ENCODE results near the gene INPP5F. TPM values are rescaled to one million over a fixed set of nuclear protein-coding genes. Genes with fewer than 3 reads are reported as not detected.

INPP5F gene
- total and polyA plus RNA-seq, 4 donors, result 5.6 to 22.9 (median 10.1) TPM

DNA sequence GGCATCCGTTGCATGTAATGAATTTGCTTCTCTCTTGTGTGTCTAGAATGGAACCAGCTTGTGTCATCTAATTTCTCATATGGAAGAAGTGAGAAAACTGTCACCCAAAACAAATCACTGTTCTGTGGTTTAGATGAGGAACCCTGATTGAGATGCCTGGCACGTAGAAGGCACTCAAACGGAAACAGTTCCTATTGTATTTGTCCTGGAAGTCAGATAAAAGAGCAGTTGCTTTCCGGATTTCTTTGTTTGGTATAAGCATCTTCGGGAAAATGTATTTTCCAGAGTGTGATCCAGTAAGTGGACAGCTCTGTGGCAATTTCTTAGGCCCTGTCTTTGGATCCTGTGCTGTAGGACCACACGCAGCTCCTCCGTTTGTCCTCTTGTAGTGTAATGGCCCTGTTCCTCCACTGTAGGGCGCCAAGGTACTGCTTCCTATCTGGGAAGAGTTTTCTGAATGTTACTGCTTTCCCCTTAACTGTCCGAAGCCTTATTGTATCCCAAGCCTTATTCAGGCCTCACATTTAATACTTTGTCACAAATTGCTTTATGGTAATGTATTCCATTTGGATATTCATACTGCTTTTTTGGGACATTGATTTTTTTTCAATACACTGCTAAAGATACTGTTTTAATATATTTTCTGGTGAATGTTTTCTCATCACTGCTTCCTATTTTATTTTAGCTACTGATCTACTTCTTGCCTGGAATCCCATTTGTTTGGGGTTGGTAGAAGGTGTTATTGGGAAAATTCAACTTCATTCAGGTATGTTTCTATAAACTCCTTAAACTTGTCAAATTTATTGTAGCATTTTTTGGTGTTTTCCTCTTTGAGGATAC, 24.8 kb downstream of the INPP5F start:
- Histone ChIP-seq H3K27ac (ENCODE audit: low read depth in 1 of 2, low read length in 1 of 2) (no peak overlapping the region), H3K36me3 (ENCODE audit: control insufficient read depth in 4 of 4, insufficient read depth in 4 of 4, low read length in 4 of 4) (peaks cover 0 to 2% (median 0%) of the 10 kb centered on the region in 4 donors), H3K9ac (ENCODE audit: insufficient read depth in 1 of 2, low read length in 2 of 2) (no peak overlapping the region), H3K4me3 (no peak overlapping the region), H3K27me3 (ENCODE audit: control insufficient read depth in 3 of 3, insufficient read depth in 3 of 3, low read length in 2 of 3) (no peaks in the 10 kb centered on the region), H3K4me1 (ENCODE audit: control insufficient read depth in 5 of 5, insufficient read depth in 5 of 5, low read length in 5 of 5) (peaks cover 0 to 4% (median 0%) of the 10 kb centered on the region in 5 donors), H3K9me3 (ENCODE audit: control insufficient read depth in 4 of 4, insufficient read depth in 3 of 4, low read length in 3 of 4) (peaks cover 0 to 2% (median 0%) of the 10 kb centered on the region in 4 donors)
- peak; percentile 84 to 90 (median 89) for DNase-seq
- TF ChIP-seq, protein P1, sequence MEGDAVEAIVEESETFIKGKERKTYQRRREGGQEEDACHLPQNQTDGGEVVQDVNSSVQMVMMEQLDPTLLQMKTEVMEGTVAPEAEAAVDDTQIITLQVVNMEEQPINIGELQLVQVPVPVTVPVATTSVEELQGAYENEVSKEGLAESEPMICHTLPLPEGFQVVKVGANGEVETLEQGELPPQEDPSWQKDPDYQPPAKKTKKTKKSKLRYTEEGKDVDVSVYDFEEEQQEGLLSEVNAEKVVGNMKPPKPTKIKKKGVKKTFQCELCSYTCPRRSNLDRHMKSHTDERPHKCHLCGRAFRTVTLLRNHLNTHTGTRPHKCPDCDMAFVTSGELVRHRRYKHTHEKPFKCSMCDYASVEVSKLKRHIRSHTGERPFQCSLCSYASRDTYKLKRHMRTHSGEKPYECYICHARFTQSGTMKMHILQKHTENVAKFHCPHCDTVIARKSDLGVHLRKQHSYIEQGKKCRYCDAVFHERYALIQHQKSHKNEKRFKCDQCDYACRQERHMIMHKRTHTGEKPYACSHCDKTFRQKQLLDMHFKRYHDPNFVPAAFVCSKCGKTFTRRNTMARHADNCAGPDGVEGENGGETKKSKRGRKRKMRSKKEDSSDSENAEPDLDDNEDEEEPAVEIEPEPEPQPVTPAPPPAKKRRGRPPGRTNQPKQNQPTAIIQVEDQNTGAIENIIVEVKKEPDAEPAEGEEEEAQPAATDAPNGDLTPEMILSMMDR (IDR thresholded peaks at IDR 0.05; ENCODE audit: control extremely low read depth, extremely low read depth), result peak; percentile 88
- 23% methylated on average over 9 of the region's 9 CpGs for WGBS, 2 donors
- ATAC-seq (ENCODE audit: insufficient read depth, low FRiP score), result peak; percentile 94

DNA sequence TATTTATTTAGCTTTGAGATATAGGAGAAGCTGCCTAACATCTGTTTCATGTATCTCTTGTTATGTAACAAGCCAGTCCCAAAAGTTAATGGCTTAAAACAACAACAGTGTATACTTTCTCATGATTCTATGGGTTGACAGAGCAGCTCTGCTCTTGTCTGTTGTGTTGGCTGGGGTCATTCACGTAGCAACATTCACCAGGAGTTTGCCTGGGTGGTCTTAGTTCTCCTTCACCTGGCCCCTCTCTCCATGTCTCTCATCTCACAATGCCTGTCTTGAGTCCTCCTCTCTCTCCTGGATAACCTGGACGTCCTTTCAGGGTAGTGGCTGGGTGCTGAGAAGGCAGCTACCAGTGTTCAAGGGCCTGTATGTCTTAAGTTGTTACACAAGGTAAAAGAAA, 27.5 kb downstream of the INPP5F start:
- Histone ChIP-seq H3K4me1 (ENCODE audit: control insufficient read depth in 5 of 5, insufficient read depth in 5 of 5, low read length in 5 of 5) (peaks cover 0 to 3% (median 0%) of the 10 kb centered on the region in 5 donors), H3K27me3 (ENCODE audit: control insufficient read depth in 3 of 3, insufficient read depth in 3 of 3, low read length in 2 of 3) (no peaks in the 10 kb centered on the region), H3K4me3 (no peak overlapping the region), H3K9ac (ENCODE audit: insufficient read depth in 1 of 2, low read length in 2 of 2) (no peak overlapping the region), H3K36me3 (ENCODE audit: control insufficient read depth in 4 of 4, insufficient read depth in 4 of 4, low read length in 4 of 4) (peaks cover 0 to 2% (median 0%) of the 10 kb centered on the region in 4 donors), H3K9me3 (ENCODE audit: control insufficient read depth in 4 of 4, insufficient read depth in 3 of 4, low read length in 3 of 4) (no peaks in the 10 kb centered on the region), H3K27ac (ENCODE audit: low read depth in 1 of 2, low read length in 1 of 2) (no peak overlapping the region)
- ATAC-seq (ENCODE audit: insufficient read depth, low FRiP score), result no peak
- no peak for DNase-seq
- TF ChIP-seq, protein P1 (IDR thresholded peaks at IDR 0.05; ENCODE audit: control extremely low read depth, extremely low read depth), result no peak
- 84 to 88% methylated on average over 2 of the region's 2 CpGs for WGBS, 2 donors

DNA sequence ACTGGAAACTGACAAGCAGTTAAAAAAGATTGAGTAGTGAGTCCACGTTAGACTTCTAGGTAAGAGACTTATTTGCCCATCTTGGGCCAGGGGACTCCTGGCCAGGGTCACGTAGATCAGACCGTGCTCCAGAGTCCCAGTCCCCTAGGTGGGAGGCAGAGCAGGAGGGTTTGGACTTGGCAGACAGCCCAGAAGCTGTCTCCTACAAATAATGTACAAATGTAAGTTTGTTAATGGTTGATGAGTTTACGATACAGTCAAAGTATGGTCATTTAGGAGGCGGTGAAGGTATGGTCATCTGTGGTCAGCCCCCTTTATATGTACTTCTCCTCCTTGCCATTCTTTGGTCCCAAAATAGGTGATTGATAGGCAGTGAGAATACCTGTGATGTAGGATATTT, 28.2 kb downstream of the INPP5F start:
- DNase-seq, result peak in 1 of 3 donors; percentile 21
- ATAC-seq (ENCODE audit: insufficient read depth, low FRiP score), result no peak
- H3K27ac ChIP-seq (ENCODE audit: low read depth in 1 of 2, low read length in 1 of 2), result no peak overlapping the region
- peaks cover 0 to 3% (median 0%) of the 10 kb centered on the region in 5 donors for H3K4me1 ChIP-seq (ENCODE audit: control insufficient read depth in 5 of 5, insufficient read depth in 5 of 5, low read length in 5 of 5)
- 82 to 84% methylated on average over 5 of the region's 5 CpGs for WGBS, 2 donors
- no peaks in the 10 kb centered on the region for H3K27me3 ChIP-seq (ENCODE audit: control insufficient read depth in 3 of 3, insufficient read depth in 3 of 3, low read length in 2 of 3)
- TF ChIP-seq, protein P1 (IDR thresholded peaks at IDR 0.05; ENCODE audit: control extremely low read depth, extremely low read depth), result no peak
- H3K9ac ChIP-seq (ENCODE audit: insufficient read depth in 1 of 2, low read length in 2 of 2), result no peak overlapping the region
- H3K4me3 ChIP-seq, result no peak overlapping the region
- H3K36me3 ChIP-seq (ENCODE audit: control insufficient read depth in 4 of 4, insufficient read depth in 4 of 4, low read length in 4 of 4), result peaks cover 0 to 2% (median 0%) of the 10 kb centered on the region in 4 donors
- no peaks in the 10 kb centered on the region for H3K9me3 ChIP-seq (ENCODE audit: control insufficient read depth in 4 of 4, insufficient read depth in 3 of 4, low read length in 3 of 4)
